Measurements from ENCODE around the gene LMX1A.

LMX1A gene

GRCh38 chr1:165289556-165289955 lies 67.0 kb downstream of the LMX1A start:
- no peaks in the 10 kb centered on the region for H3K9me3 ChIP-seq (ENCODE audit: control extremely low read depth in 1 of 5, control insufficient read depth in 4 of 5, insufficient read depth in 2 of 5, low read depth in 1 of 5, low read length in 4 of 5)
- POLR2A ChIA-PET, result no interaction called here
- no peaks in the 10 kb centered on the region for H3K36me3 ChIP-seq (ENCODE audit: control insufficient read depth in 4 of 4, insufficient read depth in 4 of 4, low read length in 3 of 4)
- 100% methylated on average over 3 of the region's 3 CpGs for WGBS (ENCODE audit: insufficient coverage)
- H3K4me1 ChIP-seq (ENCODE audit: control extremely low read depth in 1 of 4, control insufficient read depth in 4 of 4, insufficient read depth in 4 of 4, low read length in 3 of 4), result no peaks in the 10 kb centered on the region
- DNase-seq, result no peak
- H3K27ac ChIP-seq (ENCODE audit: insufficient read depth in 1 of 2, low read depth in 1 of 2, low read length in 2 of 2, poor library complexity in 1 of 2, severe bottlenecking in 2 of 2), result no peak overlapping the region
- H3K27me3 ChIP-seq (replicated peaks in 2 of 5; ENCODE audit: control insufficient read depth in 4 of 5, insufficient read depth in 5 of 5, low read length in 4 of 5), result peaks cover 0 to 33% (median 6%) of the 10 kb centered on the region in 5 experiments
- no peak overlapping the region for H3K4me3 ChIP-seq (ENCODE audit: control insufficient read depth in 1 of 7, extremely low read depth in 1 of 7, insufficient read depth in 4 of 7, low read depth in 2 of 7, low read length in 6 of 7)
- CTCF ChIA-PET, result interaction anchor here (1.7 kb wide), 1 partner anchor 11 kb away, joined by 4 read pairs; no protein-coding TSS in a partner anchor

GRCh38 chr1:165288350-165289120 lies 68.0 kb downstream of the LMX1A start:
- H3K27me3 ChIP-seq (replicated peaks in 2 of 5; ENCODE audit: control insufficient read depth in 4 of 5, insufficient read depth in 5 of 5, low read length in 4 of 5), result peaks cover 0 to 40% (median 6%) of the 10 kb centered on the region in 5 experiments
- 57% methylated on average over 14 of the region's 15 CpGs for WGBS (ENCODE audit: insufficient coverage)
- H3K27ac ChIP-seq (ENCODE audit: insufficient read depth in 1 of 2, low read depth in 1 of 2, low read length in 2 of 2, poor library complexity in 1 of 2, severe bottlenecking in 2 of 2), result no peak overlapping the region
- H3K4me1 ChIP-seq (ENCODE audit: control extremely low read depth in 1 of 4, control insufficient read depth in 4 of 4, insufficient read depth in 4 of 4, low read length in 3 of 4), result no peaks in the 10 kb centered on the region
- POLR2A ChIA-PET, result no interaction called here
- H3K9me3 ChIP-seq (ENCODE audit: control extremely low read depth in 1 of 5, control insufficient read depth in 4 of 5, insufficient read depth in 2 of 5, low read depth in 1 of 5, low read length in 4 of 5), result no peaks in the 10 kb centered on the region
- H3K36me3 ChIP-seq (ENCODE audit: control insufficient read depth in 4 of 4, insufficient read depth in 4 of 4, low read length in 3 of 4), result no peaks in the 10 kb centered on the region
- no peak overlapping the region for H3K4me3 ChIP-seq (ENCODE audit: control insufficient read depth in 1 of 7, extremely low read depth in 1 of 7, insufficient read depth in 4 of 7, low read depth in 2 of 7, low read length in 6 of 7)
- CTCF ChIA-PET, result interaction anchor here (1.0 to 1.7 kb wide), 2 partner anchors 10 to 29 kb away, joined by 4 read pairs; no protein-coding TSS in a partner anchor
- DNase-seq, result no peak

- Histone ChIP-seq H3K4me3 (ENCODE audit: control insufficient read depth in 1 of 7, extremely low read depth in 1 of 7, insufficient read depth in 4 of 7, low read depth in 2 of 7, low read length in 6 of 7) (no peak overlapping the region), H3K4me1 (ENCODE audit: control extremely low read depth in 1 of 4, control insufficient read depth in 4 of 4, insufficient read depth in 4 of 4, low read length in 3 of 4) (no peaks in the 10 kb centered on the region), H3K27me3 (replicated peaks in 2 of 5; ENCODE audit: control insufficient read depth in 4 of 5, insufficient read depth in 5 of 5, low read length in 4 of 5) (peaks cover 0 to 41% (median 6%) of the 10 kb centered on the region in 5 experiments), H3K9me3 (ENCODE audit: control extremely low read depth in 1 of 5, control insufficient read depth in 4 of 5, insufficient read depth in 2 of 5, low read depth in 1 of 5, low read length in 4 of 5) (no peaks in the 10 kb centered on the region), H3K27ac (ENCODE audit: insufficient read depth in 1 of 2, low read depth in 1 of 2, low read length in 2 of 2, poor library complexity in 1 of 2, severe bottlenecking in 2 of 2) (no peak overlapping the region), H3K36me3 (ENCODE audit: control insufficient read depth in 4 of 4, insufficient read depth in 4 of 4, low read length in 3 of 4) (no peaks in the 10 kb centered on the region)
- DNase-seq, result no peak
- WGBS (ENCODE audit: insufficient coverage), result no CpG with 5 or more reads among the region's 4 CpGs
- ChIA-PET POLR2A (no interaction called here), CTCF (interaction anchor here (1.0 to 1.7 kb wide), 2 partner anchors 10 to 28 kb away, joined by 4 read pairs; no protein-coding TSS in a partner anchor)
Observed at GRCh38 chr1:165287781-165288180, 68.7 kb downstream of the LMX1A start.

GRCh38 chr1:165287329-165287728 lies 69.2 kb downstream of the LMX1A start:
- no peaks in the 10 kb centered on the region for H3K9me3 ChIP-seq (ENCODE audit: control extremely low read depth in 1 of 5, control insufficient read depth in 4 of 5, insufficient read depth in 2 of 5, low read depth in 1 of 5, low read length in 4 of 5)
- no peaks in the 10 kb centered on the region for H3K36me3 ChIP-seq (ENCODE audit: control insufficient read depth in 4 of 4, insufficient read depth in 4 of 4, low read length in 3 of 4)
- no peak for DNase-seq
- no peaks in the 10 kb centered on the region for H3K4me1 ChIP-seq (ENCODE audit: control extremely low read depth in 1 of 4, control insufficient read depth in 4 of 4, insufficient read depth in 4 of 4, low read length in 3 of 4)
- 100% methylated on average over 2 of the region's 3 CpGs for WGBS (ENCODE audit: insufficient coverage)
- H3K4me3 ChIP-seq (ENCODE audit: control insufficient read depth in 1 of 7, extremely low read depth in 1 of 7, insufficient read depth in 4 of 7, low read depth in 2 of 7, low read length in 6 of 7), result no peak overlapping the region
- ChIA-PET CTCF (interaction anchor here (1.0 kb wide), 1 partner anchor 27 kb away, joined by 4 read pairs; no protein-coding TSS in a partner anchor), POLR2A (no interaction called here)
- no peak overlapping the region for H3K27ac ChIP-seq (ENCODE audit: insufficient read depth in 1 of 2, low read depth in 1 of 2, low read length in 2 of 2, poor library complexity in 1 of 2, severe bottlenecking in 2 of 2)
- H3K27me3 ChIP-seq (replicated peaks in 2 of 5; ENCODE audit: control insufficient read depth in 4 of 5, insufficient read depth in 5 of 5, low read length in 4 of 5), result peaks cover 0 to 44% (median 8%) of the 10 kb centered on the region in 5 experiments

- ChIA-PET POLR2A (no interaction called here), CTCF (interaction anchor here (1.6 kb wide), 1 partner anchor 8 kb away, joined by 3 read pairs; no protein-coding TSS in a partner anchor)
Observed at GRCh38 chr1:165284454-165284853, 72.1 kb downstream of the LMX1A start.

GRCh38 chr1:165281207-165281901 lies 75.2 kb downstream of the LMX1A start:
- CTCF ChIA-PET, result no interaction called here
- Histone ChIP-seq H3K27ac (ENCODE audit: insufficient read depth in 1 of 2, low read depth in 1 of 2, low read length in 2 of 2, poor library complexity in 1 of 2, severe bottlenecking in 2 of 2) (no peak overlapping the region), H3K4me3 (ENCODE audit: control insufficient read depth in 1 of 7, extremely low read depth in 1 of 7, insufficient read depth in 4 of 7, low read depth in 2 of 7, low read length in 6 of 7) (no peak overlapping the region), H3K36me3 (ENCODE audit: control insufficient read depth in 4 of 4, insufficient read depth in 4 of 4, low read length in 3 of 4) (no peaks in the 10 kb centered on the region), H3K4me1 (ENCODE audit: control extremely low read depth in 1 of 4, control insufficient read depth in 4 of 4, insufficient read depth in 4 of 4, low read length in 3 of 4) (no peaks in the 10 kb centered on the region), H3K27me3 (replicated peaks in 2 of 5; ENCODE audit: control insufficient read depth in 4 of 5, insufficient read depth in 5 of 5, low read length in 4 of 5) (peaks cover 0 to 62% (median 8%) of the 10 kb centered on the region in 5 experiments), H3K9me3 (ENCODE audit: control extremely low read depth in 1 of 5, control insufficient read depth in 4 of 5, insufficient read depth in 2 of 5, low read depth in 1 of 5, low read length in 4 of 5) (no peaks in the 10 kb centered on the region)
- DNase-seq, result no peak
- 36% methylated on average over 2 of the region's 3 CpGs for WGBS (ENCODE audit: insufficient coverage)
- POLR2A ChIA-PET, result no interaction called here

More at GRCh38 chr1:165284454-165284853, 72.1 kb downstream of the LMX1A start:
- Histone ChIP-seq H3K4me3 (ENCODE audit: control insufficient read depth in 1 of 7, extremely low read depth in 1 of 7, insufficient read depth in 4 of 7, low read depth in 2 of 7, low read length in 6 of 7) (no peak overlapping the region), H3K36me3 (ENCODE audit: control insufficient read depth in 4 of 4, insufficient read depth in 4 of 4, low read length in 3 of 4) (no peaks in the 10 kb centered on the region), H3K27me3 (replicated peaks in 2 of 5; ENCODE audit: control insufficient read depth in 4 of 5, insufficient read depth in 5 of 5, low read length in 4 of 5) (peaks cover 0 to 61% (median 8%) of the 10 kb centered on the region in 5 experiments), H3K4me1 (ENCODE audit: control extremely low read depth in 1 of 4, control insufficient read depth in 4 of 4, insufficient read depth in 4 of 4, low read length in 3 of 4) (no peaks in the 10 kb centered on the region), H3K27ac (ENCODE audit: insufficient read depth in 1 of 2, low read depth in 1 of 2, low read length in 2 of 2, poor library complexity in 1 of 2, severe bottlenecking in 2 of 2) (no peak overlapping the region), H3K9me3 (ENCODE audit: control extremely low read depth in 1 of 5, control insufficient read depth in 4 of 5, insufficient read depth in 2 of 5, low read depth in 1 of 5, low read length in 4 of 5) (no peaks in the 10 kb centered on the region)
- 50% methylated on average over 10 of the region's 10 CpGs for WGBS (ENCODE audit: insufficient coverage)
- no peak for DNase-seq

- 58% methylated on average over 5 of the region's 9 CpGs for WGBS (ENCODE audit: insufficient coverage)
- H3K4me1 ChIP-seq (ENCODE audit: control extremely low read depth in 1 of 4, control insufficient read depth in 4 of 4, insufficient read depth in 4 of 4, low read length in 3 of 4), result no peaks in the 10 kb centered on the region
- peaks cover 0 to 57% (median 8%) of the 10 kb centered on the region in 5 experiments for H3K27me3 ChIP-seq (replicated peaks in 2 of 5; ENCODE audit: control insufficient read depth in 4 of 5, insufficient read depth in 5 of 5, low read length in 4 of 5)
- no peaks in the 10 kb centered on the region for H3K36me3 ChIP-seq (ENCODE audit: control insufficient read depth in 4 of 4, insufficient read depth in 4 of 4, low read length in 3 of 4)
- ChIA-PET POLR2A (no interaction called here), CTCF (no interaction called here)
- H3K9me3 ChIP-seq (ENCODE audit: control extremely low read depth in 1 of 5, control insufficient read depth in 4 of 5, insufficient read depth in 2 of 5, low read depth in 1 of 5, low read length in 4 of 5), result no peaks in the 10 kb centered on the region
- DNase-seq, result no peak
- no peak overlapping the region for H3K27ac ChIP-seq (ENCODE audit: insufficient read depth in 1 of 2, low read depth in 1 of 2, low read length in 2 of 2, poor library complexity in 1 of 2, severe bottlenecking in 2 of 2)
- no peak overlapping the region for H3K4me3 ChIP-seq (ENCODE audit: control insufficient read depth in 1 of 7, extremely low read depth in 1 of 7, insufficient read depth in 4 of 7, low read depth in 2 of 7, low read length in 6 of 7)
Observed at GRCh38 chr1:165279882-165280281, 76.6 kb downstream of the LMX1A start.

Measured in common myeloid progenitor, CD34-positive (primary cell).